Chondrocyte (in vitro differentiated cells): ENCODE data around the gene SNAPC4. TPM values are rescaled to one million over a fixed set of nuclear protein-coding genes. Genes with fewer than 3 reads are reported as not detected.

ENCODE experiments used
- DNase-seq: peaks from one replicate; pipeline ENCODE4 v3.0.0; 2021; ENCODE audit warnings: mixed read lengths, low spot score
- H3K27ac Mint-ChIP-seq: one replicate; pipeline ENCODE4 v1.8.0; 2021; ENCODE audit warnings: mild to moderate bottlenecking, moderate library complexity, mixed read lengths; ENCODE audit not compliant: unreplicated experiment
- H3K27me3 Mint-ChIP-seq: 2 replicates; pipeline ENCODE4 v1.8.0; 2021; ENCODE audit warnings: low read depth, mixed read lengths
- H3K36me3 Mint-ChIP-seq: 2 replicates; pipeline ENCODE4 v1.8.0; 2021; ENCODE audit warnings: low read depth, mixed read lengths
- H3K4me1 Mint-ChIP-seq: 2 replicates; pipeline ENCODE4 v1.8.0; 2021; ENCODE audit warnings: low read depth, mild to moderate bottlenecking, mixed read lengths
- H3K4me3 Mint-ChIP-seq: one replicate; pipeline ENCODE4 v1.8.0; 2021; ENCODE audit warnings: mild to moderate bottlenecking, moderate library complexity, mixed read lengths; ENCODE audit not compliant: unreplicated experiment
- H3K9me3 Mint-ChIP-seq: 2 replicates; pipeline ENCODE4 v1.8.0; 2021; ENCODE audit warnings: low read depth, mixed read lengths
- CTCF ChIP-seq: fragments of 200-600 bp; sonication (generic); IDR thresholded peaks from 2 replicates; pipeline ENCODE4 v1.5.0; 2021; ENCODE audit warnings: antibody characterized with exemption, mild to moderate bottlenecking, moderate library complexity
- total RNA-seq: library from RNA; stranded (reverse); gene quantifications from 3 replicates; pipeline ENCODE4 v1.2.1, GENCODE V29; 2021

SNAPC4 gene
- total RNA-seq, 1 donor from 2014 or later = 7.9 TPM

GRCh38 chr9:136381966-136382513, 17.9 kb downstream of the SNAPC4 start:
- no peak overlapping the region for H3K4me3 Mint-ChIP-seq
- no peak overlapping the region for H3K27ac Mint-ChIP-seq
- no peaks in the 10 kb centered on the region for H3K4me1 Mint-ChIP-seq
- peaks cover 10% of the 10 kb centered on the region for H3K36me3 Mint-ChIP-seq
- no peaks in the 10 kb centered on the region for H3K27me3 Mint-ChIP-seq
- no peak for TF ChIP-seq CTCF
- H3K9me3 Mint-ChIP-seq = no peaks in the 10 kb centered on the region
- DNase-seq = no peak

DNA sequence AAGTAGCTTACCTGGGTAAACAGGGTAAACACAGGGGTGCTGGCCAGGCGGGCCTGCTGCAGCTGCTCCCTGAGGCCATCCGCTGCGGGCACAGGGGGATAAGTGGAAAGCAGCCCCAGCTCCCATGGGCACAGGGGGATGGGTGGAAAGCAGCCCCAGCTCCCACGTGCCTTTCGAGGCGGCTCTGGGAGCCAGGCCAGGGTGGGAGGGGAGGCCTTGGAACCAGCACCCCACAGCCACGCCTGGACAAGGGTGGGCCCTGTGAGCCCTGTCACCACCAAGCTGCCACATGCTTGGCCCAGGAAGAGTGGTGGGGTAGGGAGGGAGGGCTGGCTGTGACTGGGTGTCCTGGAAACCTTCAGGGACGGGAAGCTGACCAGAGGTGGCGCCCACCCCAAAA, 18.7 kb downstream of the SNAPC4 start:
- peaks cover 10% of the 10 kb centered on the region for H3K36me3 Mint-ChIP-seq
- H3K27ac Mint-ChIP-seq = no peak overlapping the region

GRCh38 chr9:136380381-136380780, 19.6 kb downstream of the SNAPC4 start:
- DNase-seq = no peak
- peaks cover 10% of the 10 kb centered on the region for H3K36me3 Mint-ChIP-seq
- no peaks in the 10 kb centered on the region for H3K9me3 Mint-ChIP-seq
- H3K27me3 Mint-ChIP-seq = no peaks in the 10 kb centered on the region
- H3K27ac Mint-ChIP-seq = no peak overlapping the region
- H3K4me1 Mint-ChIP-seq = no peaks in the 10 kb centered on the region
- H3K4me3 Mint-ChIP-seq = no peak overlapping the region
- TF ChIP-seq CTCF = no peak

More for the DNA sequence above, 18.7 kb downstream of the SNAPC4 start:
- Mint-ChIP-seq H3K4me1 (no peaks in the 10 kb centered on the region), H3K9me3 (no peaks in the 10 kb centered on the region), H3K27me3 (no peaks in the 10 kb centered on the region), H3K4me3 (no peak overlapping the region)
- TF ChIP-seq CTCF = no peak
- no peak for DNase-seq

GRCh38 chr9:136379891-136380290, 20.1 kb downstream of the SNAPC4 start:
- DNase-seq = no peak
- Mint-ChIP-seq H3K9me3 (no peaks in the 10 kb centered on the region), H3K36me3 (peaks cover 8% of the 10 kb centered on the region), H3K27ac (no peak overlapping the region), H3K4me3 (no peak overlapping the region), H3K27me3 (no peaks in the 10 kb centered on the region), H3K4me1 (no peaks in the 10 kb centered on the region)
- no peak for TF ChIP-seq CTCF

GRCh38 chr9:136379401-136379800, 20.6 kb downstream of the SNAPC4 start:
- H3K36me3 Mint-ChIP-seq = peaks cover 5% of the 10 kb centered on the region
- H3K4me1 Mint-ChIP-seq = no peaks in the 10 kb centered on the region
- TF ChIP-seq CTCF = no peak

More at GRCh38 chr9:136379401-136379800, 20.6 kb downstream of the SNAPC4 start:
- no peak overlapping the region for H3K27ac Mint-ChIP-seq
- H3K27me3 Mint-ChIP-seq = no peaks in the 10 kb centered on the region
- no peaks in the 10 kb centered on the region for H3K9me3 Mint-ChIP-seq
- no peak overlapping the region for H3K4me3 Mint-ChIP-seq
- no peak for DNase-seq
